ENCODE results near the gene CNPY4.

CNPY4 gene

GRCh38 chr7:100152937-100153666, 33.7 kb downstream of the CNPY4 start:
- DNase-seq = no peak

- no peak for DNase-seq
Observed at GRCh38 chr7:100153708-100154535, 34.5 kb downstream of the CNPY4 start.

- DNase-seq = no peak
Observed at GRCh38 chr7:100154651-100155491, 35.4 kb downstream of the CNPY4 start.

GRCh38 chr7:100155553-100156317, 36.3 kb downstream of the CNPY4 start:
- DNase-seq = no peak

GRCh38 chr7:100156331-100157068, 37.1 kb downstream of the CNPY4 start:
- no peak for DNase-seq

- no peak for DNase-seq
Observed at GRCh38 chr7:100157069-100157333, 37.6 kb downstream of the CNPY4 start.

- DNase-seq = no peak
Observed at GRCh38 chr7:100157334-100158228, 38.1 kb downstream of the CNPY4 start.

- DNase-seq = peak; percentile 94
Observed at GRCh38 chr7:100158229-100159098, 39.0 kb downstream of the CNPY4 start, which contains the start of gene TRAPPC14. Gene TRAPPC14 (minus strand): TSS chr7:100158723. CDS start chr7:100158499, 224 bp downstream.

GRCh38 chr7:100159099-100159623, 39.7 kb downstream of the CNPY4 start:
- DNase-seq = no peak

- DNase-seq = no peak
Observed at GRCh38 chr7:100160067-100160466, 40.6 kb downstream of the CNPY4 start.

GRCh38 chr7:100163006-100163531, 43.6 kb downstream of the CNPY4 start:
- DNase-seq = no peak

GRCh38 chr7:100163871-100164270, 44.4 kb downstream of the CNPY4 start:
- DNase-seq = no peak

- peak; percentile 43 for DNase-seq
Observed at GRCh38 chr7:100166317-100166940, 47.0 kb downstream of the CNPY4 start.

- DNase-seq = no peak
Observed at GRCh38 chr7:100166970-100167911, 47.8 kb downstream of the CNPY4 start.

GRCh38 chr7:100167912-100168323, 48.5 kb downstream of the CNPY4 start:
- DNase-seq = no peak

GRCh38 chr7:100169147-100169850, 49.9 kb downstream of the CNPY4 start:
- no peak for DNase-seq
